ENCODE data around the gene SARNP.

GRCh38 chr12:55818140-55818728 is 710 bp upstream of the SARNP start:
- TF ChIP-seq, protein P1, sequence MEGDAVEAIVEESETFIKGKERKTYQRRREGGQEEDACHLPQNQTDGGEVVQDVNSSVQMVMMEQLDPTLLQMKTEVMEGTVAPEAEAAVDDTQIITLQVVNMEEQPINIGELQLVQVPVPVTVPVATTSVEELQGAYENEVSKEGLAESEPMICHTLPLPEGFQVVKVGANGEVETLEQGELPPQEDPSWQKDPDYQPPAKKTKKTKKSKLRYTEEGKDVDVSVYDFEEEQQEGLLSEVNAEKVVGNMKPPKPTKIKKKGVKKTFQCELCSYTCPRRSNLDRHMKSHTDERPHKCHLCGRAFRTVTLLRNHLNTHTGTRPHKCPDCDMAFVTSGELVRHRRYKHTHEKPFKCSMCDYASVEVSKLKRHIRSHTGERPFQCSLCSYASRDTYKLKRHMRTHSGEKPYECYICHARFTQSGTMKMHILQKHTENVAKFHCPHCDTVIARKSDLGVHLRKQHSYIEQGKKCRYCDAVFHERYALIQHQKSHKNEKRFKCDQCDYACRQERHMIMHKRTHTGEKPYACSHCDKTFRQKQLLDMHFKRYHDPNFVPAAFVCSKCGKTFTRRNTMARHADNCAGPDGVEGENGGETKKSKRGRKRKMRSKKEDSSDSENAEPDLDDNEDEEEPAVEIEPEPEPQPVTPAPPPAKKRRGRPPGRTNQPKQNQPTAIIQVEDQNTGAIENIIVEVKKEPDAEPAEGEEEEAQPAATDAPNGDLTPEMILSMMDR (IDR thresholded peaks at IDR 0.05): no peak
- no peak for TF ChIP-seq EZH2 (IDR thresholded peaks at IDR 0.05)
